ENCODE results near the gene ABCA2.

ABCA2 gene

DNA sequence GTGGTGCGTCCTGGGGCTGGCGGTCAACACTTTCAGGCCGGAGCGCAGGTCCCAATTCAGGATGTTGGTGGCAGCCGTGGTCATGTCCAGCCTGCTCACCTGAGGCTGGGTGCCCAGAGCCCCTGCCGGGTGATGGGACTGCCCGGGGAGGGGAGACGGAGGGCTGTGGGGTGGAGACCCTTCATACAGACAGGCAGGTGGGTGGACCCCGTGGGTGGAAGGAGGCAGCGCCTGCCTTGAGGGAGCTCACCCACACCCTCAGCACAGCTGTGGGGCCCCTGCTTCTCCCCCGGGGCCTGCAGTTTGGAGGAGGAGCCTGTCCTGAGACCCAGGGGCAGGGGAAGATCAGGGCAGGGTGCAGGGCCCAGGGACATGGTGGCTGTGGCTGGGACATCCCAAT, 57.7 kb downstream of the ABCA2 start:
- TF ChIP-seq TAF1 (IDR thresholded peaks at IDR 0.05; ENCODE audit: borderline replicate concordance, insufficient read depth, low read length) (no peak), FOXP2 (optimal IDR thresholded peaks at IDR 0.05; ENCODE audit: borderline replicate concordance, extremely low read depth, extremely low read length, insufficient read depth) (no peak), POLR2AphosphoS5 (IDR thresholded peaks at IDR 0.05; ENCODE audit: low read depth, low read length) (no peak), SIN3A (IDR thresholded peaks at IDR 0.05; ENCODE audit: borderline replicate concordance, insufficient read depth, low read length) (no peak)
- TF ChIP-seq, protein P1, sequence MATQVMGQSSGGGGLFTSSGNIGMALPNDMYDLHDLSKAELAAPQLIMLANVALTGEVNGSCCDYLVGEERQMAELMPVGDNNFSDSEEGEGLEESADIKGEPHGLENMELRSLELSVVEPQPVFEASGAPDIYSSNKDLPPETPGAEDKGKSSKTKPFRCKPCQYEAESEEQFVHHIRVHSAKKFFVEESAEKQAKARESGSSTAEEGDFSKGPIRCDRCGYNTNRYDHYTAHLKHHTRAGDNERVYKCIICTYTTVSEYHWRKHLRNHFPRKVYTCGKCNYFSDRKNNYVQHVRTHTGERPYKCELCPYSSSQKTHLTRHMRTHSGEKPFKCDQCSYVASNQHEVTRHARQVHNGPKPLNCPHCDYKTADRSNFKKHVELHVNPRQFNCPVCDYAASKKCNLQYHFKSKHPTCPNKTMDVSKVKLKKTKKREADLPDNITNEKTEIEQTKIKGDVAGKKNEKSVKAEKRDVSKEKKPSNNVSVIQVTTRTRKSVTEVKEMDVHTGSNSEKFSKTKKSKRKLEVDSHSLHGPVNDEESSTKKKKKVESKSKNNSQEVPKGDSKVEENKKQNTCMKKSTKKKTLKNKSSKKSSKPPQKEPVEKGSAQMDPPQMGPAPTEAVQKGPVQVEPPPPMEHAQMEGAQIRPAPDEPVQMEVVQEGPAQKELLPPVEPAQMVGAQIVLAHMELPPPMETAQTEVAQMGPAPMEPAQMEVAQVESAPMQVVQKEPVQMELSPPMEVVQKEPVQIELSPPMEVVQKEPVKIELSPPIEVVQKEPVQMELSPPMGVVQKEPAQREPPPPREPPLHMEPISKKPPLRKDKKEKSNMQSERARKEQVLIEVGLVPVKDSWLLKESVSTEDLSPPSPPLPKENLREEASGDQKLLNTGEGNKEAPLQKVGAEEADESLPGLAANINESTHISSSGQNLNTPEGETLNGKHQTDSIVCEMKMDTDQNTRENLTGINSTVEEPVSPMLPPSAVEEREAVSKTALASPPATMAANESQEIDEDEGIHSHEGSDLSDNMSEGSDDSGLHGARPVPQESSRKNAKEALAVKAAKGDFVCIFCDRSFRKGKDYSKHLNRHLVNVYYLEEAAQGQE (IDR thresholded peaks at IDR 0.05; ENCODE audit: insufficient read depth in 1 of 2, low read depth in 2 of 2, low read length in 2 of 2) = no peak

DNA sequence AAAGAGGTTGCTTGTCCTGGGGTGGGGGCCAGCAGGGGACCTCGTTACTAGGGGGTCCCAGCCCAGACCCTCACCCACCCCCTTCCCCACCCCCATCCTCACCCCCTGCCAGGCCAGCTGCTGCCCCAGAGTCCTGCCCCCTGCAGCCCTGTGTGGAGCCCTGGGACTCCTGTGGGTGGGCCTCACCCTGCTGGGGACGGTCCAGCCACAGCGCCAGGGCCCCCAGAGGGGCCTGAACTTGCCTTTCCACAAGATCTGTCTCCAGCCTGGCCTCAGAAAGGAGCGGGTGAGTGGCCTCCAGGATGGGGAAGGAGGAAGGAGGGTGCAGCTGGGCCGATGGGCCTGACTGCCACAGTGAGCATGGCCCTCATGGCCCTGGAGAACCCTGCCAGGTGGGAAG, 58.3 kb downstream of the ABCA2 start:
- no peak for TF ChIP-seq POLR2AphosphoS5 (IDR thresholded peaks at IDR 0.05; ENCODE audit: low read depth, low read length)
- TF ChIP-seq FOXP2 (optimal IDR thresholded peaks at IDR 0.05; ENCODE audit: borderline replicate concordance, extremely low read depth, extremely low read length, insufficient read depth) = no peak
- TF ChIP-seq SIN3A (IDR thresholded peaks at IDR 0.05; ENCODE audit: borderline replicate concordance, insufficient read depth, low read length) = no peak
- TF ChIP-seq TAF1 (IDR thresholded peaks at IDR 0.05; ENCODE audit: borderline replicate concordance, insufficient read depth, low read length) = no peak
- TF ChIP-seq, protein P1 (IDR thresholded peaks at IDR 0.05; ENCODE audit: insufficient read depth in 1 of 2, low read depth in 2 of 2, low read length in 2 of 2) = no peak

DNA sequence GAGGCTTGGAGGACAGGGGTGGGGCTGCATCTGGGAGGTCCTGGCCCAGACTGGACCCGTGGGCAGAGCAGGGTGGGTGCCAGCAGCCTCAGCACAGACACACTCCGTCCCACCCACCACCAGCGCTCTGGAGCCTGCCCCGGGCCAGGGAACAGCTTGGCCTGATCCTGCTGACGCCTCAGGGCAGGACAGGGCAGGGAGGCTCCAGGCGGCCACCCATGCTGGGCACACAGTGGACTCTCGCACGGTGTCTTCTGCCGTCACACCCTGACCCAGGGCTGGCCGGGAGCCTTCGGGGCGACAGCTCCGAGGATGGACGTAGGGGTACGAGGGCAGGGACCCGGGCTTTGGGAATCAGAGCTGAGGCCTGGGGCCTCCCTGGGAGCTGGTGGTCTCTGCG, 58.9 kb downstream of the ABCA2 start:
- TF ChIP-seq SIN3A (IDR thresholded peaks at IDR 0.05; ENCODE audit: borderline replicate concordance, insufficient read depth, low read length) (no peak), FOXP2 (optimal IDR thresholded peaks at IDR 0.05; ENCODE audit: borderline replicate concordance, extremely low read depth, extremely low read length, insufficient read depth) (no peak), POLR2AphosphoS5 (IDR thresholded peaks at IDR 0.05; ENCODE audit: low read depth, low read length) (no peak), TAF1 (IDR thresholded peaks at IDR 0.05; ENCODE audit: borderline replicate concordance, insufficient read depth, low read length) (no peak)
- TF ChIP-seq, protein P1 (IDR thresholded peaks at IDR 0.05; ENCODE audit: insufficient read depth in 1 of 2, low read depth in 2 of 2, low read length in 2 of 2) = no peak

DNA sequence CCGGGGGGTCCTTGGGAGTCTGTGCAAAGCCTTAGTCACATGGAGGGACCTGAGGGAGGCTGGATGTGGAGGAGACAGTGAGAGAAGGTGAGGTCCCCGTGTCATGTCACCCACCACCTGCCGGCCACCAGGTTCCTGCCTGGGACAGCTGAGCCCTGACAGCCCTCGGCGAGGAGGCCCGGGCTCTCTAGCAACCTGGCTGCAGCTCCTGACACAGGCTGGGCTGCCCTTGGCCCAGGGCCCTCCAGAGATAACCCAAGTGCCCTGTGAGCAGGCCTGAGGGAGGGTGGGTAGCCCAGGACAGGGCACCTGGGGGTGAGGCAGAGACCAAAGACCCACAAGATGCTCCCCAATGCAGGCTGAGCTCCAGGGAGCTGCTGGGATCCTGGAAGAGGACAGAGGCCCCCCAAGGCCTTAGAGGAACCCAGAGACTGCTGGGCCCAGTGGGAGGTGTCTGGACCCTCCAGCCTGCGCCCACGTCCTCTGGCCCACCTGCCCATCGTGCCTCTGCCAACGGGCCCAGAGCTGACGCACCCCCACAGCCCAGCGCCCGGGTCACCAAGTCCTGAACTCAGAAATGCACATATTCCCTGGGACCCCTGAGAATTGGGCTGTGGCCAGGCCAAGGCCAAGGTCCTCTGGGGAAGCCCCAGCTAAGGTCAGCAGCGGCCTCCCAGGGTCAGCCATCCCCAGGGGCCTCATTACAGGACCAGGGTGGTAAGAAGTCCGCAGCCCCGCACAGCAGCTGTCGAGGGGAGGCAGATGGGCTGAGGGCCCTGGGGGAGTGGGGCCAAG, 59.5 kb downstream of the ABCA2 start:
- no peak for TF ChIP-seq FOXP2 (optimal IDR thresholded peaks at IDR 0.05; ENCODE audit: borderline replicate concordance, extremely low read depth, extremely low read length, insufficient read depth)
- TF ChIP-seq POLR2AphosphoS5 (IDR thresholded peaks at IDR 0.05; ENCODE audit: low read depth, low read length) = no peak
- no peak for TF ChIP-seq TAF1 (IDR thresholded peaks at IDR 0.05; ENCODE audit: borderline replicate concordance, insufficient read depth, low read length)
- TF ChIP-seq, protein P1 (IDR thresholded peaks at IDR 0.05; ENCODE audit: insufficient read depth in 1 of 2, low read depth in 2 of 2, low read length in 2 of 2) = no peak
- no peak for TF ChIP-seq SIN3A (IDR thresholded peaks at IDR 0.05; ENCODE audit: borderline replicate concordance, insufficient read depth, low read length)

Measured in PFSK-1 (cell line).